Glutamatergic neuron (in vitro differentiated cells): ENCODE data around the gene ZG16. TPM values are rescaled to one million over a fixed set of nuclear protein-coding genes. Genes with fewer than 3 reads are reported as not detected.

Experiments
- DNase-seq: peaks from one replicate; pipeline ENCODE4 v3.0.0; 2022
- H3K27ac Mint-ChIP-seq: one replicate; pipeline ENCODE4 v1.8.0; 2020; ENCODE audit warnings: mild to moderate bottlenecking, mixed read lengths, inconsistent platforms; ENCODE audit not compliant: unreplicated experiment
- H3K27me3 Mint-ChIP-seq: one replicate; pipeline ENCODE4 v1.8.0; 2020; ENCODE audit warnings: mild to moderate bottlenecking, moderate library complexity, mixed read lengths, inconsistent platforms; ENCODE audit not compliant: unreplicated experiment
- H3K36me3 Mint-ChIP-seq: one replicate; pipeline ENCODE4 v1.8.0; 2020; ENCODE audit warnings: mild to moderate bottlenecking, mixed read lengths, inconsistent platforms; ENCODE audit not compliant: unreplicated experiment
- H3K4me1 Mint-ChIP-seq: one replicate; pipeline ENCODE4 v1.8.0; 2020; ENCODE audit warnings: mild to moderate bottlenecking, low read depth, mixed read lengths, inconsistent platforms; ENCODE audit not compliant: unreplicated experiment
- H3K4me3 Mint-ChIP-seq: one replicate; pipeline ENCODE4 v1.8.0; 2020; ENCODE audit warnings: mild to moderate bottlenecking, mixed read lengths, inconsistent platforms; ENCODE audit not compliant: unreplicated experiment
- H3K9me3 Mint-ChIP-seq: one replicate; pipeline ENCODE4 v1.8.0; 2020; ENCODE audit warnings: mild to moderate bottlenecking, moderate library complexity, mixed read lengths, inconsistent platforms; ENCODE audit not compliant: unreplicated experiment
- CTCF ChIP-seq: fragments of 200-600 bp; sonication (generic); IDR thresholded peaks from one replicate; pipeline ENCODE4 v1.5.0; 2021; ENCODE audit not compliant: partially characterized antibody, unreplicated experiment
- total RNA-seq: library from RNA; stranded (reverse); fragmentation: NEBNext Ultra II Directional; extraction: Animal tissue kit (Norgen Biotek cat#: 25700); gene quantifications from one replicate; pipeline ENCODE4 v1.2.1, GENCODE V29; 2021; ENCODE audit not compliant: unreplicated experiment

Gene ZG16
- total RNA-seq, 1 donor from 2014 or later = not detected

- Mint-ChIP-seq H3K36me3 (no peaks in the 10 kb centered on the region), H3K27ac (peak overlapping the region; percentile 82), H3K9me3 (peaks cover 19% of the 10 kb centered on the region), H3K4me1 (peaks cover 15% of the 10 kb centered on the region), H3K27me3 (peaks cover 24% of the 10 kb centered on the region), H3K4me3 (peak overlapping the region; percentile 94)
- no peak for TF ChIP-seq CTCF
- DNase-seq = peak; percentile 68
These were observed 28.8 kb downstream of the ZG16 start for GRCh38 chr16:29806641-29807425.

- Mint-ChIP-seq H3K36me3 (no peaks in the 10 kb centered on the region), H3K27ac (peak overlapping the region; percentile 82), H3K9me3 (peaks cover 19% of the 10 kb centered on the region), H3K4me1 (peaks cover 15% of the 10 kb centered on the region), H3K4me3 (peak overlapping the region; percentile 94), H3K27me3 (peaks cover 21% of the 10 kb centered on the region)
- peak; percentile 26 for TF ChIP-seq CTCF
- DNase-seq = peak; percentile 82
These were observed 29.6 kb downstream of the ZG16 start for GRCh38 chr16:29807426-29808218.

- peaks cover 15% of the 10 kb centered on the region for H3K9me3 Mint-ChIP-seq
- no peak for DNase-seq
- H3K4me3 Mint-ChIP-seq = peak overlapping the region; percentile 94
- H3K27me3 Mint-ChIP-seq = peaks cover 21% of the 10 kb centered on the region
- H3K4me1 Mint-ChIP-seq = peaks cover 19% of the 10 kb centered on the region
- peak overlapping the region; percentile 76 for H3K27ac Mint-ChIP-seq
- no peaks in the 10 kb centered on the region for H3K36me3 Mint-ChIP-seq
- no peak for TF ChIP-seq CTCF
These were observed 30.3 kb downstream of the ZG16 start for GRCh38 chr16:29808219-29808900.

- Mint-ChIP-seq H3K4me3 (peak overlapping the region; percentile 94), H3K27ac (peak overlapping the region; percentile 70), H3K9me3 (peaks cover 20% of the 10 kb centered on the region), H3K4me1 (peaks cover 20% of the 10 kb centered on the region), H3K27me3 (peaks cover 22% of the 10 kb centered on the region), H3K36me3 (no peaks in the 10 kb centered on the region)
- DNase-seq = no peak
- no peak for TF ChIP-seq CTCF
These were observed 31.1 kb downstream of the ZG16 start for GRCh38 chr16:29809031-29809747.
